HEK293 (cell line): ENCODE results near the gene UBE2J2.

Experiments
- CTCF ChIA-PET: fragments of 350-600 bp; formaldehyde crosslinking; extraction: SDS; loops from one replicate; lab custom pipeline; 2021; ENCODE audit warnings: antibody characterized with exemption; lab: Yijun Ruan, JAX
- POLR2A ChIA-PET: fragments of 300-600 bp; formaldehyde crosslinking; extraction: SDS; loops from one replicate; lab custom pipeline; 2020; ENCODE audit warnings: antibody characterized with exemption, inconsistent platforms; lab: Yijun Ruan, JAX
- H3K27ac ChIP-seq: fragments of 200-500 bp; sonication (Bioruptor generic); 2 replicates; pipeline ENCODE4 v1.5.1; 2014; ENCODE audit warnings: low read depth, low read length, control low read depth, inconsistent platforms; ENCODE audit errors: extremely low read depth
- H3K36me3 ChIP-seq, 2 experiments: fragments of 200-500 bp in 1 of 2; sonication (Bioruptor generic) in 1 of 2; 1 replicate in 1 of 2; 2 replicates in 1 of 2; pipeline ENCODE4 v1.5.1; 2014 to 2017; ENCODE audit warnings: inconsistent platforms in 2 of 2, low read length in 2 of 2; ENCODE audit not compliant: control insufficient read depth in 2 of 2, insufficient read depth in 1 of 2
- H3K4me1 ChIP-seq: fragments of 200-500 bp; sonication (Bioruptor generic); 2 replicates; pipeline ENCODE4 v1.5.1; 2014; ENCODE audit warnings: mild to moderate bottlenecking, low read length, inconsistent platforms; ENCODE audit not compliant: control insufficient read depth, insufficient read depth
- H3K4me3 ChIP-seq: 2 replicates; pipeline ENCODE4 v1.5.1; 2011; ENCODE audit warnings: low read depth, mild to moderate bottlenecking, control low read depth, low read length, moderate library complexity
- H3K9me3 ChIP-seq: fragments of 200-500 bp; sonication (Bioruptor generic); 2 replicates; pipeline ENCODE4 v1.5.1; 2014; ENCODE audit warnings: low read depth, low read length, inconsistent platforms; ENCODE audit not compliant: control insufficient read depth, insufficient read depth
- FEZF1 ChIP-seq: fragments of 450-650 bp; formaldehyde crosslinking; IDR thresholded peaks from 2 replicates; pipeline ENCODE4 v1.5.1; 2016; ENCODE audit warnings: missing biosample characterization, missing genetic modification characterization
- GLIS2 ChIP-seq: fragments of 450-650 bp; formaldehyde crosslinking; IDR thresholded peaks from 2 replicates; pipeline ENCODE4 v1.5.1; 2016; ENCODE audit warnings: missing biosample characterization, missing genetic modification characterization
- HIC1 ChIP-seq: fragments of 450-650 bp; formaldehyde crosslinking; IDR thresholded peaks from 2 replicates; pipeline ENCODE4 v1.5.1; 2016; ENCODE audit warnings: missing biosample characterization, missing genetic modification characterization
- KLF7 ChIP-seq: fragments of 450-650 bp; formaldehyde crosslinking; IDR thresholded peaks from 2 replicates; pipeline ENCODE4 v1.5.1; 2016; ENCODE audit warnings: missing biosample characterization, missing genetic modification characterization, borderline replicate concordance
- KLF8 ChIP-seq: fragments of 450-650 bp; formaldehyde crosslinking; IDR thresholded peaks from 2 replicates; pipeline ENCODE4 v1.5.1; 2016; ENCODE audit warnings: missing biosample characterization, missing genetic modification characterization
- KLF9 ChIP-seq: fragments of 450-650 bp; formaldehyde crosslinking; IDR thresholded peaks from 2 replicates; pipeline ENCODE4 v1.5.1; 2016; ENCODE audit warnings: missing biosample characterization, missing genetic modification characterization, low read depth
- MEIS1 ChIP-seq: sonication (generic); formaldehyde crosslinking; IDR thresholded peaks from 2 replicates; pipeline ENCODE4 v1.8.1; 2022; ENCODE audit warnings: missing genetic modification reagents, mild to moderate bottlenecking, borderline replicate concordance
- MZF1 ChIP-seq: fragments of 450-650 bp; formaldehyde crosslinking; IDR thresholded peaks from 2 replicates; pipeline ENCODE4 v1.5.1; 2017; ENCODE audit warnings: missing biosample characterization, missing genetic modification characterization, borderline replicate concordance
- OVOL3 ChIP-seq: fragments of 450-650 bp; formaldehyde crosslinking; IDR thresholded peaks from 2 replicates; pipeline ENCODE4 v1.5.1; 2016; ENCODE audit warnings: missing biosample characterization, missing genetic modification characterization
- PRDM2 ChIP-seq: fragments of 450-650 bp; formaldehyde crosslinking; IDR thresholded peaks from 2 replicates; pipeline ENCODE4 v1.5.1; 2016; ENCODE audit warnings: missing biosample characterization, missing genetic modification characterization, borderline replicate concordance
- ZBTB21 ChIP-seq: fragments of 450-650 bp; formaldehyde crosslinking; IDR thresholded peaks from 2 replicates; pipeline ENCODE4 v1.5.1; 2017; ENCODE audit warnings: missing biosample characterization, missing genetic modification characterization
- ZBTB26 ChIP-seq: fragments of 450-650 bp; formaldehyde crosslinking; optimal IDR thresholded peaks from 2 replicates; pipeline ENCODE3; 2016; ENCODE audit warnings: missing biosample characterization, mild to moderate bottlenecking, missing genetic modification characterization
- ZBTB44 ChIP-seq: fragments of 450-650 bp; IDR thresholded peaks from 2 replicates; pipeline ENCODE4 v1.5.1; 2018; ENCODE audit warnings: missing biosample characterization, mild to moderate bottlenecking, missing genetic modification characterization
- ZBTB8A ChIP-seq: fragments of 450-650 bp; formaldehyde crosslinking; IDR thresholded peaks from 2 replicates; pipeline ENCODE4 v1.5.1; 2016; ENCODE audit warnings: missing biosample characterization, missing genetic modification characterization
- ZNF19 ChIP-seq: fragments of 450-650 bp; formaldehyde crosslinking; IDR thresholded peaks from 2 replicates; pipeline ENCODE4; 2016; ENCODE audit warnings: missing biosample characterization, missing genetic modification characterization, low read depth
- ZNF37A ChIP-seq: fragments of 450-650 bp; IDR thresholded peaks from 2 replicates; pipeline ENCODE4 v1.5.1; 2018; ENCODE audit warnings: missing biosample characterization, missing genetic modification characterization
- ZNF514 ChIP-seq: fragments of 450-650 bp; formaldehyde crosslinking; IDR thresholded peaks from 2 replicates; pipeline ENCODE4 v1.5.1; 2016; ENCODE audit warnings: missing biosample characterization, missing genetic modification characterization
- ZNF521 ChIP-seq: fragments of 450-650 bp; formaldehyde crosslinking; IDR thresholded peaks from 2 replicates; pipeline ENCODE4 v1.5.1; 2017; ENCODE audit warnings: missing biosample characterization, mild to moderate bottlenecking, missing genetic modification characterization
- ZNF561 ChIP-seq: fragments of 450-650 bp; IDR thresholded peaks from 2 replicates; pipeline ENCODE4 v1.5.1; 2018; ENCODE audit warnings: missing biosample characterization, missing genetic modification characterization, borderline replicate concordance

The UBE2J2 gene

GRCh38 chr1:1237874-1238701 is 35.6 kb downstream of the UBE2J2 start (continued):
- TF ChIP-seq PRDM2 (tag by site-specific recombination) (no peak), MEIS1 (CRISPR knock-in tag) (no peak), KLF7 (0 out of 2 replicates have a peak, but pooled peaks have one; percentile 42), MZF1 (tag by site-specific recombination) (no peak), KLF8 (tag by site-specific recombination) (peak; percentile 38; the same call in 1 of the 2 replicates), ZNF19 (no peak), ZNF514 (tag by site-specific recombination) (no peak), ZNF521 (tag by site-specific recombination) (no peak), HIC1 (tag by site-specific recombination) (0 out of 2 replicates have a peak, but pooled peaks have one; percentile 49), ZBTB44 (tag by site-specific recombination) (no peak)

- Histone ChIP-seq H3K9me3 (no peaks in the 10 kb centered on the region), H3K36me3 (peaks cover 0 to 10% of the 10 kb centered on the region in 2 experiments; a peak in 1 of 3 replicates), H3K4me3 (no peak overlapping the region), H3K4me1 (no peaks in the 10 kb centered on the region; the same call in 1 of the 2 replicates), H3K27ac (peak overlapping the region; percentile 37; the same call in 1 of the 2 replicates)
- ChIA-PET POLR2A (interaction anchor here (0.6 to 1.0 kb wide), 2 partner anchors 115 to 162 kb away, joined by 3 to 4 read pairs; partner anchors contain the start of gene CCNL2), CTCF (interaction anchor here (3.2 kb wide), 1 partner anchor 115 kb away, joined by 13 read pairs; no protein-coding TSS in a partner anchor)
- no peak for TF ChIP-seq ZBTB26 (tag by site-specific recombination)
- TF ChIP-seq GLIS2, result peak; percentile 72
- no peak for TF ChIP-seq OVOL3 (tag by site-specific recombination)
- no peak for TF ChIP-seq ZBTB8A (tag by site-specific recombination)
- TF ChIP-seq ZBTB21 (tag by site-specific recombination), result no peak
- no peak for TF ChIP-seq FEZF1 (tag by site-specific recombination)
- TF ChIP-seq MEIS1 (CRISPR knock-in tag), result no peak
- peak; percentile 40; the same call in 1 of the 2 replicates for TF ChIP-seq KLF8 (tag by site-specific recombination)
- no peak for TF ChIP-seq ZNF37A (tag by site-specific recombination)
- TF ChIP-seq KLF7, result 0 out of 2 replicates have a peak, but pooled peaks have one; percentile 18
- no peak for TF ChIP-seq ZNF561
- TF ChIP-seq KLF9, result no peak
Measured at GRCh38 chr1:1236945-1237873, 36.4 kb downstream of the UBE2J2 start.
